SH-SY5Y (cell line): ENCODE measurements around the gene MESD.

ENCODE experiments used
- GATA2 ChIP-seq: IDR thresholded peaks from 2 replicates; pipeline ENCODE4 v1.6.1; 2011; ENCODE audit warnings: mild to moderate bottlenecking, low read depth, low read length
- GATA3 ChIP-seq: IDR thresholded peaks from 2 replicates; pipeline ENCODE4 v1.6.1; 2011; ENCODE audit warnings: low read depth, mild to moderate bottlenecking, low read length, moderate library complexity

DNA sequence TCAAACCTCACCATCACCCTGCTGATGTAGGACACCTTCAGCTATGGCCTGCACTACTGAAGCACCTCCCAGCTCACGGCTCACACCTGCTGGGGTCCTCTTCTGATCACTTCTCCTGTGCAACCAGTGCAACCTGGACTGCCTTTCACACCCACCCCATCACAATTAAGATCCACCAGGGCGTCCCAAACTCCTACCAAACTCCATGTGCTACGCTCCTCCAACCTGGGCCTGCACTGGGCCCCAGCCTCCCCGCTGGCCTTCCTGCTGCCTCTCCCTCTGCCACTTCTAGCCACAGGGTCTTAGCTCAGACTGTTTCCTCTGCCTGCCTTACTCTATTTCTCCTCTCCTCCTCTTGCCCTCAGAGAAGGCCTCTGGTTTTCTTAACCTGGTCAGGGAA is 12.8 kb downstream of the MESD start:
- no peak for TF ChIP-seq GATA2
- no peak for TF ChIP-seq GATA3
